B cell (primary cell): ENCODE measurements around the gene TOGARAM2. TPM values are rescaled to one million over a fixed set of nuclear protein-coding genes. Genes with fewer than 3 reads are reported as not detected.

Experiments
- ATAC-seq: fragments of 200-7000 bp; cut with Tn5 transposase; one replicate; pipeline ENCODE4 v1.10.0; 2021; ENCODE audit warnings: low read depth, mild to moderate bottlenecking, moderate number of reproducible peaks, moderate library complexity
- CTCF ChIA-PET: fragments of 350-600 bp; sonication (Branson Sonifier 250); formaldehyde crosslinking; loops from one replicate; lab custom pipeline; 2021; ENCODE audit warnings: antibody characterized with exemption, inconsistent platforms; lab: Charles Lee
- POLR2A ChIA-PET: fragments of 350-600 bp; sonication (Branson Sonifier 250); formaldehyde crosslinking; loops from one replicate; lab custom pipeline; 2021; ENCODE audit warnings: antibody characterized with exemption; lab: Charles Lee
- DNase-seq: peaks from one replicate; pipeline ENCODE4 v3.0.0; 2013
- H2AFZ ChIP-seq: 2 replicates; pipeline ENCODE4 v1.6.1; 2012; ENCODE audit warnings: mild to moderate bottlenecking, low read depth, low read length; ENCODE audit not compliant: insufficient read depth, poor library complexity, severe bottlenecking
- H3K27ac ChIP-seq, 2 donors: 1 replicate in 1 of 2; 2 replicates in 1 of 2; pipeline ENCODE4 v1.5.1; 2012 to 2013; ENCODE audit warnings: low read length in 2 of 2, mild to moderate bottlenecking in 2 of 2, moderate library complexity in 1 of 2
- H3K27me3 ChIP-seq, 4 experiments: fragments of 200-600 bp in 1 of 4; sonication (generic) in 1 of 4; replicated peaks in 1 of 4; 1 replicate in 2 of 4; 2 replicates in 2 of 4; pipeline versions ENCODE4 v1.6.1 to v1.7.0; 2013 to 2016; ENCODE audit warnings: low read length in 3 of 4, mild to moderate bottlenecking in 2 of 4, mixed read lengths in 1 of 4, moderate library complexity in 1 of 4; ENCODE audit not compliant: insufficient read depth in 4 of 4, control insufficient read depth in 3 of 4; ENCODE audit errors: control extremely low read depth in 1 of 4
- H3K36me3 ChIP-seq, 2 experiments: replicated peaks in 1 of 2; 1 replicate in 1 of 2; 2 replicates in 1 of 2; pipeline versions ENCODE4 v1.6.1 to v1.7.1; 2013; ENCODE audit warnings: low read length in 1 of 2; ENCODE audit not compliant: insufficient read depth in 2 of 2, control insufficient read depth in 1 of 2; ENCODE audit errors: control extremely low read depth in 1 of 2, extremely low read depth in 1 of 2
- H3K4me1 ChIP-seq, 2 donors: fragments of 200-600 bp in 1 of 2; sonication (generic) in 1 of 2; 1 replicate in 1 of 2; 2 replicates in 1 of 2; pipeline versions ENCODE4 v1.5.1 to v1.6.1; 2013 to 2017; ENCODE audit warnings: low read length in 2 of 2; ENCODE audit not compliant: control insufficient read depth in 2 of 2, insufficient read depth in 2 of 2
- H3K4me2 ChIP-seq: replicated peaks from 2 replicates; pipeline ENCODE3; 2012; ENCODE audit warnings: mild to moderate bottlenecking, low read depth, low read length; ENCODE audit not compliant: poor library complexity, severe bottlenecking
- H3K4me3 ChIP-seq, 5 experiments: fragments of 200-600 bp in 1 of 5; sonication (generic) in 1 of 5; 1 replicate in 3 of 5; 2 replicates in 2 of 5; pipeline versions ENCODE4 v1.5.1 to v1.7.0; 2011 to 2016; ENCODE audit warnings: low read length in 4 of 5, mild to moderate bottlenecking in 4 of 5, low read depth in 2 of 5, control low read depth in 1 of 5, moderate library complexity in 1 of 5; ENCODE audit not compliant: insufficient read depth in 1 of 5; ENCODE audit errors: control extremely low read depth in 1 of 5, extremely low read depth in 1 of 5
- H3K79me2 ChIP-seq: fragments of 200-600 bp; sonication (generic); one replicate; pipeline ENCODE4 v1.6.0; 2016; ENCODE audit warnings: low read length; ENCODE audit not compliant: control insufficient read depth, insufficient read depth
- H3K9ac ChIP-seq: fragments of 200-600 bp; sonication (generic); 2 replicates; pipeline ENCODE4 v1.6.1; 2017; ENCODE audit warnings: mild to moderate bottlenecking, low read length, moderate library complexity
- H3K9me3 ChIP-seq, 3 donors: one replicate each; pipeline versions ENCODE4 v1.6.1 to v1.7.1; 2013; ENCODE audit warnings: low read length in 2 of 3; ENCODE audit not compliant: control insufficient read depth in 2 of 3, insufficient read depth in 1 of 3; ENCODE audit errors: control extremely low read depth in 1 of 3
- H4K20me1 ChIP-seq: 2 replicates; pipeline ENCODE4 v1.6.0; 2012; ENCODE audit warnings: mild to moderate bottlenecking, low read length; ENCODE audit not compliant: insufficient read depth, control insufficient read depth, poor library complexity, severe bottlenecking
- H3K27ac Mint-ChIP-seq: one replicate; pipeline ENCODE4 v1.8.0; 2021; ENCODE audit warnings: mixed read lengths
- H3K27me3 Mint-ChIP-seq: one replicate; pipeline ENCODE4 v1.8.0; 2021; ENCODE audit warnings: mixed read lengths
- H3K4me1 Mint-ChIP-seq: one replicate; pipeline ENCODE4 v1.8.0; 2021; ENCODE audit warnings: mixed read lengths
- H3K4me3 Mint-ChIP-seq: one replicate; pipeline ENCODE4 v1.8.0; 2021; ENCODE audit warnings: mixed read lengths
- H3K9me3 Mint-ChIP-seq: one replicate; pipeline ENCODE4 v1.8.0; 2022; ENCODE audit warnings: mixed read lengths; ENCODE audit not compliant: insufficient read depth
- EZH2 ChIP-seq: IDR thresholded peaks from 2 replicates; pipeline ENCODE4 v1.6.1; 2012; ENCODE audit warnings: borderline replicate concordance, low read depth, mild to moderate bottlenecking, moderate library complexity, low read length; ENCODE audit not compliant: insufficient read depth, poor library complexity, severe bottlenecking
- WGBS: methylation state at CpG from one replicate; pipeline ENCODE4 v1.1.5; 2013; ENCODE audit warnings: missing lambda C conversion rate; ENCODE audit not compliant: insufficient coverage; 5-methylcytosine and 5-hydroxymethylcytosine counted together
- intact Hi-C: fragments of 100-400 bp; cut with micrococcal nuclease; formaldehyde crosslinking; loops from one replicate; pipeline ENCODE4 v1.10.0; 2022
- polyA plus RNA-seq: library from polyadenylated mRNA; depleted of rRNA; stranded (reverse); fragments of >200 nt; gene quantifications from 2 replicates; pipeline ENCODE4 v1.2.3, GENCODE V29; 2012
- total RNA-seq, 2 donors: library from RNA; stranded (reverse); fragments of 120-200 nt in 1 of 2; gene quantifications; 1 replicate in 1 of 2; 2 replicates in 1 of 2; pipeline versions ENCODE4 v1.2.3 to v1.2.4, GENCODE V29; 2013 to 2022
- TF ChIP-seq, protein P1 (sequence below): fragments of 200-600 bp; IDR thresholded peaks from one replicate; pipeline ENCODE4 v1.8.0; 2022; ENCODE audit warnings: antibody characterized with exemption, mild to moderate bottlenecking

Gene TOGARAM2
- total and polyA plus RNA-seq, 2 donors (not counting 1 experiment from before 2014, with no cell fraction given) = 0.25 to 0.61 TPM

DNA sequence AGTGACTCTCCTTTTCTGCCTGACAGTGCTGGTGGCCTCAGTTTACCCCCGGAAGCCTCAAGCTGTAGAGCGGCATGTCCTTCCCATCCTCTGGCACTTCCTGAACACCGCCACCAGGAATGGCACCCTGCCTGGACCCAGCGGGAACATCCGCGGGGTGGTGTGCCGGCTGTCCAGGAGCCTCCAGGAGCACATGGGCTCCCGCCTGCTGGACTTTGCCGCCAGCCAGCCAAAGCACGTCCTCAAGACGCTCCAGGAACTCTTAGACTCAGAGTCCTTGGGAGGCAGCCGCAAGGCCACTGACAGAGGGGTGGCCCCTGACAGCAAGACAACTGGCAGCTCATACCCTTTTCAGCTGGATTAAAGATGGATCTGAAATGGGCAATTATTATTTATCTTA is 70.6 kb downstream of the TOGARAM2 start:
- Histone ChIP-seq H3K4me2 (no peak overlapping the region), H3K36me3 (no peaks in the 10 kb centered on the region), H3K9me3 (no peaks in the 10 kb centered on the region), H3K27ac (no peak overlapping the region), H4K20me1 (no peaks in the 10 kb centered on the region), H2AFZ (no peak overlapping the region), H3K4me1 (no peaks in the 10 kb centered on the region), H3K79me2 (no peaks in the 10 kb centered on the region), H3K4me3 (no peak overlapping the region), H3K9ac (no peak overlapping the region), H3K27me3 (peaks cover 0 to 3% (median 0%) of the 10 kb centered on the region in 4 experiments)
- no peaks in the 10 kb centered on the region for H3K9me3 Mint-ChIP-seq
- WGBS = 95% methylated on average over 10 of the region's 12 CpGs
- ChIA-PET POLR2A (no interaction called here), CTCF (no interaction called here)
- H3K4me3 Mint-ChIP-seq = no peak overlapping the region
- DNase-seq = no peak
- H3K27me3 Mint-ChIP-seq = no peaks in the 10 kb centered on the region
- TF ChIP-seq, protein P1, sequence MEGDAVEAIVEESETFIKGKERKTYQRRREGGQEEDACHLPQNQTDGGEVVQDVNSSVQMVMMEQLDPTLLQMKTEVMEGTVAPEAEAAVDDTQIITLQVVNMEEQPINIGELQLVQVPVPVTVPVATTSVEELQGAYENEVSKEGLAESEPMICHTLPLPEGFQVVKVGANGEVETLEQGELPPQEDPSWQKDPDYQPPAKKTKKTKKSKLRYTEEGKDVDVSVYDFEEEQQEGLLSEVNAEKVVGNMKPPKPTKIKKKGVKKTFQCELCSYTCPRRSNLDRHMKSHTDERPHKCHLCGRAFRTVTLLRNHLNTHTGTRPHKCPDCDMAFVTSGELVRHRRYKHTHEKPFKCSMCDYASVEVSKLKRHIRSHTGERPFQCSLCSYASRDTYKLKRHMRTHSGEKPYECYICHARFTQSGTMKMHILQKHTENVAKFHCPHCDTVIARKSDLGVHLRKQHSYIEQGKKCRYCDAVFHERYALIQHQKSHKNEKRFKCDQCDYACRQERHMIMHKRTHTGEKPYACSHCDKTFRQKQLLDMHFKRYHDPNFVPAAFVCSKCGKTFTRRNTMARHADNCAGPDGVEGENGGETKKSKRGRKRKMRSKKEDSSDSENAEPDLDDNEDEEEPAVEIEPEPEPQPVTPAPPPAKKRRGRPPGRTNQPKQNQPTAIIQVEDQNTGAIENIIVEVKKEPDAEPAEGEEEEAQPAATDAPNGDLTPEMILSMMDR = no peak
- TF ChIP-seq EZH2 = no peak
- no peak overlapping the region for H3K27ac Mint-ChIP-seq
- no peaks in the 10 kb centered on the region for H3K4me1 Mint-ChIP-seq
- intact Hi-C loops = no loop called here
- no peak for ATAC-seq

DNA sequence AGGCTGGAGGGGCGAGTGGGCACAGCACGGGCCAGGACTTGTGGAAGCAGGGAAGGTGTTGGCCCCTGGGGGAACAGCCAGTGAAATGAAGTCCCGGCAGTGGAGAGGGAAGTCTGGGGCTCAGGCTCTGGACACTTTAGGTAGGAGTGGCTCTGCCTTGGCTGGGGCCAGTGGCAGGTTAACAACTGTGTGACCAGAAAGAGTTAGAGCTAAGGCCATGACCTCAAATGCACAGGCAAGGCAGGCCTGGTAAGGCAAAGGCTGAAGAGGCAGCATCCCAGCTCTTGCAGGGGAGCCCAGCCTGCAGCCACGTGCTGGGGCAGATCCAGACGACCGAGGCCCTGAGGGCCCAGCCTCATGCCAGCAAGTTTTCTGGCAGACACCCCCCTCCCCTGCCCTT is 71.7 kb downstream of the TOGARAM2 start:
- 93% methylated on average over 6 of the region's 6 CpGs for WGBS
- Mint-ChIP-seq H3K27me3 (no peaks in the 10 kb centered on the region), H3K27ac (no peak overlapping the region), H3K9me3 (no peaks in the 10 kb centered on the region), H3K4me1 (no peaks in the 10 kb centered on the region), H3K4me3 (no peak overlapping the region)
- no peak overlapping the region for H3K27ac ChIP-seq
- ChIA-PET CTCF (no interaction called here), POLR2A (no interaction called here)
- H3K4me2 ChIP-seq = no peak overlapping the region
- peaks cover 0 to 3% (median 0%) of the 10 kb centered on the region in 4 experiments for H3K27me3 ChIP-seq
- H3K9ac ChIP-seq = no peak overlapping the region
- no peaks in the 10 kb centered on the region for H4K20me1 ChIP-seq
- H2AFZ ChIP-seq = no peak overlapping the region
- no peaks in the 10 kb centered on the region for H3K4me1 ChIP-seq
- no peak for ATAC-seq
- H3K9me3 ChIP-seq = no peaks in the 10 kb centered on the region
- H3K36me3 ChIP-seq = no peaks in the 10 kb centered on the region
- H3K4me3 ChIP-seq = no peak overlapping the region
- TF ChIP-seq, protein P1 = no peak
- no peak for DNase-seq
- intact Hi-C loops = no loop called here
- no peaks in the 10 kb centered on the region for H3K79me2 ChIP-seq
